GM10266 (cell line): ENCODE results near the gene NANOG.
A peak's percentile ranks its signal among the peaks of the same experiment; 100 is the strongest.
"Not testable (repeated sequence)": the region's sequence is repeated elsewhere in the genome, so short reads cannot be mapped to it uniquely, and the experiment has no call there.

Experiments
- DNase-seq: peaks from one replicate; pipeline ENCODE4 v3.0.0; 2012; ENCODE audit errors: extremely low spot score
- TF ChIP-seq, protein P1 (sequence below): IDR thresholded peaks from 2 replicates; pipeline ENCODE4 v1.5.1; 2012; ENCODE audit warnings: mild to moderate bottlenecking, low read depth; ENCODE audit not compliant: control insufficient read depth, insufficient read depth; ENCODE audit errors: missing control alignments

The NANOG gene

DNA sequence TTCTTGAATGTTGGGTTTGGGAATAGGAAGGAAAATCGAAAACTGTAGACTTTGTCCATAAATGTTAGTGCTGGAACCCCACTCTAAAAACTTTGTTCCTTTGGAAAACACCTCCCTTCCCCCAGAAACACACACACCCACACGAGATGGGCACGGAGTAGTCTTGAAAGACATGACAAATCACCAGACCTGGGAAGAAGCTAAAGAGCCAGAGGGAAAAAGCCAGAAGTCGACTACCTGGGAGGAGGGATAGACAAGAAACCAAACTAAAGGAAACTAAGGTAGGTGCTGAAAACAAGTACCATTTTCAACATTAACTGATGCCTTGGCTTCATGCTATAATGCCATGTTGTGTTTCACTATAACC is 925 bp upstream of the NANOG start:
- DNase-seq = no peak
- TF ChIP-seq, protein P1, sequence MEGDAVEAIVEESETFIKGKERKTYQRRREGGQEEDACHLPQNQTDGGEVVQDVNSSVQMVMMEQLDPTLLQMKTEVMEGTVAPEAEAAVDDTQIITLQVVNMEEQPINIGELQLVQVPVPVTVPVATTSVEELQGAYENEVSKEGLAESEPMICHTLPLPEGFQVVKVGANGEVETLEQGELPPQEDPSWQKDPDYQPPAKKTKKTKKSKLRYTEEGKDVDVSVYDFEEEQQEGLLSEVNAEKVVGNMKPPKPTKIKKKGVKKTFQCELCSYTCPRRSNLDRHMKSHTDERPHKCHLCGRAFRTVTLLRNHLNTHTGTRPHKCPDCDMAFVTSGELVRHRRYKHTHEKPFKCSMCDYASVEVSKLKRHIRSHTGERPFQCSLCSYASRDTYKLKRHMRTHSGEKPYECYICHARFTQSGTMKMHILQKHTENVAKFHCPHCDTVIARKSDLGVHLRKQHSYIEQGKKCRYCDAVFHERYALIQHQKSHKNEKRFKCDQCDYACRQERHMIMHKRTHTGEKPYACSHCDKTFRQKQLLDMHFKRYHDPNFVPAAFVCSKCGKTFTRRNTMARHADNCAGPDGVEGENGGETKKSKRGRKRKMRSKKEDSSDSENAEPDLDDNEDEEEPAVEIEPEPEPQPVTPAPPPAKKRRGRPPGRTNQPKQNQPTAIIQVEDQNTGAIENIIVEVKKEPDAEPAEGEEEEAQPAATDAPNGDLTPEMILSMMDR = no peak

DNA sequence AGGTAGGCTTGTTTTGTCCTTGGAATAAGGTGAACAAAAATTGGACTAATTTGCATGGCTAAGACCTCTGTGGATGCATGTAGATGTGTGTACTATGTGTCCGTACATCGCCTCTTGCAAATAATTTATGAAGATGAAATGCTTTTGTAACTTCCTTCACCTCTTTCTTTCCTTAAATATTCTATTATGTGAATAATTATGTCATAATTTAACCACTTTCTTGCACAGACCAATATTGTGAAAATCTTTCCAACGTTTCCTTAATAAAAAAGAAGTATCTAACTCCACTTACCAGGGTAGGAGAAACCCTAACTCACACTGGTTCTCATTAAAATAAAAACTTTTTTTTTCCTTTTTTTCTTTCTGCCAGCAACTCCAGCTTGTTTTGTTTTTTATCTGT is 4.0 kb downstream of the NANOG start:
- DNase-seq = no peak
- TF ChIP-seq, protein P1 = no peak

- DNase-seq = not testable (repeated sequence)
These were observed 8.1 kb downstream of the NANOG start for GRCh38 chr12:7797269-7797668.

DNA sequence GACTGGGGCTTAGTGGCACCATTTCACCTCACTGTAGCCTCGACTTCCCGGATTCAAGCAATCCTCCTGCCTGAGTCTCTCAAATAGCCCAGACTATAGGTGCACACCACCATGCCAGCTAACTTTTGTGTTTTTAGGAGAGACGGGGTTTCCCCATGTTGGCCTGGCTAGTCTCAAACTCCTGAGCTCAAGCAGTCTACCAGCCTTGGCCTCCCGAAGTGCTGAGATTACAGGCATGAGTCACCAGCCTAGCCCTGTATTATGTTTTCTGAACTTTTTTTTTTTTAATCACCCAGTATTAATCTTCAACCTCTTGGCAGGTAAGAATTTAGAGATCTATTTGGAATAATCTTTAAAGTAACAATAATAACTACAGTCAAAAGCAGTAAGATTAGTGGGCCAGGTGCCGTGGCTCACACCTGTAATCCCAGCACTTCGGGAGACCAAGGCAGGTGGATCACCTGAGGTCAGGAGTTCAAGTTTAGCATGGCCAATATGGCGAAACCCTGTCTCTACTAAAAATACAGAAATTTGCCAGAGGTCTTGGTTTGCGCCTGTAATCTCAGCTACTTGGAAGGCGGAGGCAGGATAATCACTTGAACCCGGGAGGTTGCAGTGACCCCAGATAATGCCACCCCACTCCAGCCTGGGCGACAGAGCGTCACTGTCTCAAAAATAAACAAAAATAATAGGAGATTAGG is 8.6 kb downstream of the NANOG start:
- TF ChIP-seq, protein P1 = no peak
- no peak for DNase-seq

- DNase-seq = not testable (repeated sequence)
These were observed 9.6 kb downstream of the NANOG start for GRCh38 chr12:7798750-7799308.

DNA sequence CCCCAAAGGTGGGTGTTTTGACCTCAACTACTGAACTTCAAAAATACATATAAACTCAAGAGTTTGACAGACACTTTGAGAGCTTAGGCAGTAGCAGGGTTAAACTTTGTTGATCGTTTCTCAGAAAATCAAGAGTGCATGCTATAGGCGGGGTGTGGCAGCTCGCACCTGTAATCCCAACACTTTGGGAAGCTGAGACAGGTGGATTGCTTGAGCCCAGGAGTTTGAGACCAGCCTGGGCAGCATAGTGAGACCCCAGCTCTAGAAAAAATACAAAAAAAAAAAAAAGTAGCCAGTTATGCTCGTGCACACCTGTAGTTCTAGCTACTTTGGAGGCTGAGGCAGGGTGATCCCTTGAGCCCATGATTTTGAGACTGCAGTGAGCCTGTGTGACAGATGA is 12.3 kb downstream of the NANOG start:
- no peak for DNase-seq
- TF ChIP-seq, protein P1 = no peak

DNA sequence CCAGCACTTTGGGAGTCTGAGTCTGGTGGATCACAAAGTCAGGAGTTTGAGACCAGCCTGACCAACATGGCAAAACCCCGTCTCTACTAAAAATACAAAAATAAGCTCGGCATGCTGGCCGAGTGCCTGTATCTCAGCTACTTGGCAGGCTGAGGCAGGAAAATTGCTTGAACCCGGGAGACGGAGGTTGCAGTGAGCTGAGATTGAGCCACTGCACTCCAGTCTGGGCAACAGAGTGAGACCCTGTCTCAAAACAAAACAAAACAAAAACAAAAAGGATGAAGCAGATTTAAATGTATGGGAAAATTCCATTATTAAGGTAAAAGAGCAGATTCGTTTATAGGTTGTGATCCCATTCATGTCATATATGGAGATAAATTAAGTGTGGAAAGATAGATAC is 17.1 kb downstream of the NANOG start:
- DNase-seq = not testable (repeated sequence)

GRCh38 chr12:7806863-7807487 is 17.8 kb downstream of the NANOG start:
- peak; percentile 67 for DNase-seq
- TF ChIP-seq, protein P1 = peak; percentile 72

- DNase-seq = not testable (repeated sequence)
These were observed 36.6 kb downstream of the NANOG start for GRCh38 chr12:7825754-7826153.

DNA sequence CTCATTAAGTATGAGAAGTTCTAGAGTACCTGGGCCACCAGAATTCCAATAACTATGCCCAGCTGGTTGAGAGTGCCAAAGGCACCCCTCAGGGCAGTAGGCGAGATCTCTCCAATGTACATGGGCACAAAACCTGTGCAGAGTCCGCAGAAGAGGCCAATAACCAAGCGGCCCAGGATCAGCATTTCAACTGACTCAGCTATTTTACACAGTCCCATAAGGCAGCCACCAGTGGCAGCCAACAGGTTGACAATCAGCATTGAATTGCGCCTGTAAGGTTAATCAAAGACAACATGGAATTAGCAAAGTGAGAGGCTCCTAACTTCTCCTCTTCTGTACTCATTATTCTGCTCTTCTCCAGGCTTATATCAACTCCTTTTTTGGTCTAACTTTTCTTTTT is 40.5 kb downstream of the NANOG start:
- DNase-seq = not testable (repeated sequence)
